Astrocyte (in vitro differentiated cells and primary cell): Measurements from ENCODE around the gene FSTL4. TPM values are rescaled to one million over a fixed set of nuclear protein-coding genes. Genes with fewer than 3 reads are reported as not detected.

Source experiments
- DNase-seq: peaks from one replicate; pipeline ENCODE4 v3.0.0-alpha.2; 2010; ENCODE audit warnings: low read depth
- FAIRE-seq: peaks from 2 replicates; lab custom pipeline; 2011; peaks lifted over from hg19 to GRCh38; lab: Jason Lieb, UNC
- H2AFZ ChIP-seq: 2 replicates; pipeline ENCODE4 v1.6.0; 2012; ENCODE audit warnings: low read depth, low read length, inconsistent platforms
- H3K27ac ChIP-seq: 2 replicates; pipeline ENCODE4 v1.5.1; 2011; ENCODE audit warnings: low read depth, low read length, inconsistent platforms
- H3K27me3 ChIP-seq: 2 replicates; pipeline ENCODE4 v1.6.0; 2011; ENCODE audit warnings: low read length, inconsistent platforms; ENCODE audit not compliant: insufficient read depth
- H3K36me3 ChIP-seq: 2 replicates; pipeline ENCODE4 v1.5.1; 2011; ENCODE audit warnings: low read length, inconsistent platforms; ENCODE audit not compliant: insufficient read depth
- H3K4me1 ChIP-seq: 2 replicates; pipeline ENCODE4 v1.5.1; 2011; ENCODE audit warnings: low read length, inconsistent platforms; ENCODE audit not compliant: insufficient read depth
- H3K4me2 ChIP-seq: 2 replicates; pipeline ENCODE4 v1.6.0; 2012; ENCODE audit warnings: low read length, inconsistent platforms
- H3K4me3 ChIP-seq: 2 replicates; pipeline ENCODE4 v1.5.1; 2011; ENCODE audit warnings: low read depth, mild to moderate bottlenecking, low read length, inconsistent platforms; ENCODE audit not compliant: insufficient read depth
- H3K79me2 ChIP-seq: 2 replicates; pipeline ENCODE4 v1.6.0; 2012; ENCODE audit warnings: mild to moderate bottlenecking, low read length, inconsistent platforms; ENCODE audit not compliant: insufficient read depth
- H3K9ac ChIP-seq: 2 replicates; pipeline ENCODE4 v1.6.0; 2012; ENCODE audit warnings: mild to moderate bottlenecking, low read length, inconsistent platforms
- H3K9me3 ChIP-seq: 2 replicates; pipeline ENCODE4 v1.5.1; 2012; ENCODE audit warnings: low read depth, mild to moderate bottlenecking, low read length, inconsistent platforms; ENCODE audit not compliant: insufficient read depth
- H4K20me1 ChIP-seq: 2 replicates; pipeline ENCODE4 v1.6.0; 2012; ENCODE audit warnings: low read length, inconsistent platforms; ENCODE audit not compliant: insufficient read depth
- H3K27ac Mint-ChIP-seq: one replicate; pipeline ENCODE4 v1.8.0; 2021; ENCODE audit warnings: mild to moderate bottlenecking, mixed read lengths; ENCODE audit not compliant: unreplicated experiment
- H3K27me3 Mint-ChIP-seq: one replicate; pipeline ENCODE4 v1.8.0; 2021; ENCODE audit warnings: low read depth, mixed read lengths; ENCODE audit not compliant: unreplicated experiment
- H3K36me3 Mint-ChIP-seq: one replicate; pipeline ENCODE4 v1.8.0; 2021; ENCODE audit warnings: low read depth, mixed read lengths; ENCODE audit not compliant: unreplicated experiment
- H3K4me1 Mint-ChIP-seq: one replicate; pipeline ENCODE4 v1.8.0; 2021; ENCODE audit warnings: low read depth, mixed read lengths; ENCODE audit not compliant: unreplicated experiment
- H3K4me3 Mint-ChIP-seq: one replicate; pipeline ENCODE4 v1.8.0; 2021; ENCODE audit warnings: mild to moderate bottlenecking, moderate library complexity, mixed read lengths; ENCODE audit not compliant: unreplicated experiment
- H3K9me3 Mint-ChIP-seq: one replicate; pipeline ENCODE4 v1.8.0; 2021; ENCODE audit warnings: mild to moderate bottlenecking, mixed read lengths; ENCODE audit not compliant: unreplicated experiment
- CTCF ChIP-seq: IDR thresholded peaks from 2 replicates; pipeline ENCODE4 v1.5.1; 2011; ENCODE audit warnings: low read depth, mild to moderate bottlenecking, inconsistent platforms, low read length, moderate library complexity; ENCODE audit not compliant: insufficient read depth
- EZH2 ChIP-seq: IDR thresholded peaks from 2 replicates; pipeline ENCODE4 v1.6.1; 2012; ENCODE audit warnings: mild to moderate bottlenecking, low read length, inconsistent platforms; ENCODE audit not compliant: insufficient read depth
- total RNA-seq: library from RNA; stranded (reverse); gene quantifications from 2 replicates; pipeline ENCODE4 v1.2.1, GENCODE V29; 2021

Gene FSTL4
- total RNA-seq, 1 donor from 2014 or later = not detected

- FAIRE-seq (no peak), DNase-seq (no peak)
- Mint-ChIP-seq H3K27me3 (peaks cover 39% of the 10 kb centered on the region), H3K4me1 (no peaks in the 10 kb centered on the region), H3K9me3 (peaks cover 3% of the 10 kb centered on the region), H3K4me3 (no peak overlapping the region), H3K27ac (no peak overlapping the region), H3K36me3 (no peaks in the 10 kb centered on the region)
- TF ChIP-seq EZH2 = no peak
- no peak for TF ChIP-seq CTCF
- Histone ChIP-seq H3K4me2 (no peak overlapping the region), H4K20me1 (no peaks in the 10 kb centered on the region), H3K9me3 (peaks cover 2% of the 10 kb centered on the region), H3K27me3 (peaks cover 4% of the 10 kb centered on the region), H3K4me3 (no peak overlapping the region), H2AFZ (no peak overlapping the region), H3K79me2 (no peaks in the 10 kb centered on the region), H3K36me3 (no peaks in the 10 kb centered on the region), H3K9ac (no peak overlapping the region), H3K4me1 (no peaks in the 10 kb centered on the region), H3K27ac (no peak overlapping the region)
These were observed 143.1 kb downstream of the FSTL4 start for GRCh38 chr5:133469252-133469651.

DNA sequence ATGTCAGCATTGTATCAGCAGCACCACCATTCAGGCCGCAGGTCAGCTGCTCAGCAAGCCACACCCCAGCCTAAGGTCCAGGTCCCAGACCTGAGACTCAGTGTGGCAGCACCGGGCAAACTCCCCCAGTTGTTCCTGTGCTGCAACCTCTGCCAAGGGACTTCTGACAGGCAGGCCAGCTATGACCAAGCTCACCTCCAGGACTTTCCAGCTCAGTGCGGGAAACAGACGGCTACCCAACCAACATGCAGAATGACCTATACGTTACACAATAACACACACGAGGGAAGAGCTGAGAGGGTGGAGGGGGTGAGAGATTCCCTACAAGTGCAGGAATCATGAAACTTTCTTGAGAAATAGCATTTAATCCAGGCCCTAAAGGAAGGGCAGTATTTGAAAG lies 143.7 kb downstream of the FSTL4 start:
- Mint-ChIP-seq H3K36me3 (no peaks in the 10 kb centered on the region), H3K4me3 (no peak overlapping the region), H3K4me1 (no peaks in the 10 kb centered on the region), H3K9me3 (peaks cover 3% of the 10 kb centered on the region), H3K27me3 (peaks cover 39% of the 10 kb centered on the region), H3K27ac (no peak overlapping the region)
- Histone ChIP-seq H3K9me3 (peaks cover 2% of the 10 kb centered on the region), H3K9ac (no peak overlapping the region), H3K4me2 (no peak overlapping the region), H3K4me1 (no peaks in the 10 kb centered on the region), H3K27ac (no peak overlapping the region), H3K27me3 (peaks cover 4% of the 10 kb centered on the region), H3K4me3 (no peak overlapping the region), H3K36me3 (no peaks in the 10 kb centered on the region), H4K20me1 (no peaks in the 10 kb centered on the region), H3K79me2 (no peaks in the 10 kb centered on the region), H2AFZ (no peak overlapping the region)
- TF ChIP-seq CTCF = no peak
- TF ChIP-seq EZH2 = no peak
- no peak for FAIRE-seq
- no peak for DNase-seq

- Histone ChIP-seq H3K9ac (no peak overlapping the region), H3K4me2 (no peak overlapping the region), H3K9me3 (peaks cover 2% of the 10 kb centered on the region), H3K27ac (no peak overlapping the region), H3K27me3 (peaks cover 4% of the 10 kb centered on the region), H4K20me1 (no peaks in the 10 kb centered on the region), H3K4me1 (no peaks in the 10 kb centered on the region), H3K79me2 (no peaks in the 10 kb centered on the region), H3K36me3 (no peaks in the 10 kb centered on the region), H2AFZ (no peak overlapping the region), H3K4me3 (no peak overlapping the region)
- H3K27me3 Mint-ChIP-seq = peaks cover 38% of the 10 kb centered on the region
- no peaks in the 10 kb centered on the region for H3K36me3 Mint-ChIP-seq
- H3K9me3 Mint-ChIP-seq = peaks cover 3% of the 10 kb centered on the region
- TF ChIP-seq CTCF (no peak), EZH2 (no peak)
- H3K27ac Mint-ChIP-seq = no peak overlapping the region
- no peak overlapping the region for H3K4me3 Mint-ChIP-seq
- DNase-seq (no peak), FAIRE-seq (no peak)
- H3K4me1 Mint-ChIP-seq = no peaks in the 10 kb centered on the region
These were observed 144.4 kb downstream of the FSTL4 start for GRCh38 chr5:133467826-133468463.
